GM12878 (cell line): ENCODE data around the gene CFB. TPM values are rescaled to one million over a fixed set of nuclear protein-coding genes. Genes with fewer than 3 reads are reported as not detected.

ENCODE experiments used
- ATAC-seq: fragments of 200-7000 bp; cut with Tn5 transposase; 3 replicates; pipeline ENCODE4 v1.9.1; 2020; ENCODE audit warnings: mild to moderate bottlenecking, moderate library complexity
- BruUV-seq: library from RNA; stranded (reverse); fragments of 400-500 nt; replicated peaks from 2 replicates; lab custom pipeline; 2021; lab: Mats Ljungman, UMichigan
- CTCF ChIA-PET: fragments of 300-600 bp; sonication (Branson Sonifier 250); formaldehyde crosslinking; extraction: SDS; loops from one replicate; lab custom pipeline; 2021; ENCODE audit warnings: inconsistent platforms; lab: Yijun Ruan, JAX
- POLR2A ChIA-PET: fragments of 350-600 bp; formaldehyde crosslinking; extraction: SDS; loops from one replicate; lab custom pipeline; 2021; ENCODE audit warnings: inconsistent platforms; lab: Charles Lee
- RAD21 ChIA-PET: fragments of 300-600 bp; sonication (Branson Sonifier 250); formaldehyde crosslinking; loops from one replicate; lab custom pipeline; 2023; ENCODE audit warnings: antibody characterized with exemption; ENCODE audit not compliant: unreplicated experiment; lab: Charles Lee
- SMC1A ChIA-PET: fragments of 300-600 bp; sonication (Branson Sonifier 250); formaldehyde crosslinking; loops from one replicate; lab custom pipeline; 2023; ENCODE audit not compliant: unreplicated experiment, uncharacterized antibody; lab: Charles Lee
- DNase-seq: peaks from one replicate; pipeline ENCODE4 v3.0.0-alpha.2; 2011; ENCODE audit warnings: low read depth, low spot score
- FAIRE-seq: peaks from 3 replicates; lab custom pipeline; 2011; peaks lifted over from hg19 to GRCh38; lab: Jason Lieb, UNC
- H2AFZ ChIP-seq: 2 replicates; pipeline ENCODE4 v1.6.0; 2011; ENCODE audit warnings: low read depth, low read length, control low read depth; ENCODE audit not compliant: control insufficient read depth
- H3K27ac ChIP-seq: 2 replicates; pipeline ENCODE4 v1.5.1; 2011; ENCODE audit warnings: control low read depth; ENCODE audit not compliant: control insufficient read depth, insufficient read depth
- H3K27me3 ChIP-seq, 2 experiments: replicated peaks in 1 of 2; 2 replicates each; pipeline versions ENCODE4 v1.6.0 to v1.6.1; 2011; ENCODE audit warnings: low read length in 1 of 2; ENCODE audit not compliant: control insufficient read depth in 2 of 2, insufficient read depth in 2 of 2
- H3K36me3 ChIP-seq, 2 experiments: 2 replicates each; pipeline ENCODE4 v1.5.1; 2011; ENCODE audit warnings: low read length in 1 of 2; ENCODE audit not compliant: control insufficient read depth in 2 of 2, insufficient read depth in 2 of 2
- H3K4me1 ChIP-seq: 2 replicates; pipeline ENCODE4 v1.6.1; 2011; ENCODE audit warnings: mild to moderate bottlenecking, low read length, moderate library complexity, mixed read lengths; ENCODE audit not compliant: control insufficient read depth, insufficient read depth
- H3K4me2 ChIP-seq: 2 replicates; pipeline ENCODE4 v1.6.0; 2011; ENCODE audit warnings: control low read depth; ENCODE audit not compliant: control insufficient read depth, insufficient read depth
- H3K4me3 ChIP-seq: fragments of 200-600 bp; sonication (generic); 2 replicates; pipeline ENCODE4 v1.5.1; 2016
- H3K79me2 ChIP-seq: 2 replicates; pipeline ENCODE4 v1.6.0; 2011; ENCODE audit warnings: low read length; ENCODE audit not compliant: control insufficient read depth, insufficient read depth
- H3K9ac ChIP-seq: 2 replicates; pipeline ENCODE4 v1.8.0; 2011; ENCODE audit warnings: low read length, control low read depth, mixed read lengths; ENCODE audit not compliant: control insufficient read depth, insufficient read depth
- H3K9me3 ChIP-seq: replicated peaks from 3 replicates; pipeline ENCODE4 v1.5.1; 2011; ENCODE audit warnings: mild to moderate bottlenecking, low read length; ENCODE audit not compliant: control insufficient read depth, insufficient read depth
- H4K20me1 ChIP-seq: 2 replicates; pipeline ENCODE4 v1.6.0; 2011; ENCODE audit not compliant: control insufficient read depth, insufficient read depth
- BACH1 ChIP-seq: fragments of 450-650 bp; IDR thresholded peaks from 2 replicates; pipeline ENCODE4 v1.6.1; 2017; ENCODE audit warnings: mild to moderate bottlenecking, borderline replicate concordance
- CBFB ChIP-seq: IDR thresholded peaks from 2 replicates; pipeline ENCODE4 v1.6.1; 2016; ENCODE audit warnings: antibody characterized with exemption, low read depth
- EP300 ChIP-seq, 2 experiments: fragments of 150-350 bp in 1 of 2; IDR thresholded peaks; 2 replicates each; pipeline ENCODE4 v1.6.1; 2011 to 2012; ENCODE audit warnings: low read depth in 2 of 2, low read length in 2 of 2, borderline replicate concordance in 1 of 2, improper control_type of control experiment in 1 of 2, inconsistent platforms in 1 of 2; ENCODE audit not compliant: control insufficient read depth in 1 of 2
- FOS ChIP-seq: IDR thresholded peaks from 3 replicates; pipeline ENCODE4 v1.6.1; 2011; ENCODE audit warnings: borderline replicate concordance; ENCODE audit not compliant: insufficient read length; ENCODE audit errors: extremely low read depth
- KAT2A ChIP-seq: conservative IDR thresholded peaks from 2 replicates; pipeline ENCODE4 v1.6.1; 2011; ENCODE audit warnings: low read depth, low read length; ENCODE audit not compliant: control insufficient read depth
- SMC3 ChIP-seq: IDR thresholded peaks from 2 replicates; pipeline ENCODE4 v1.6.1; 2011; ENCODE audit warnings: low read length, improper control_type of control experiment, borderline replicate concordance
- ZBED1 ChIP-seq: IDR thresholded peaks from 2 replicates; pipeline ENCODE4 v1.6.1; 2016; ENCODE audit warnings: borderline replicate concordance
- ZNF24 ChIP-seq: fragments of 450-650 bp; IDR thresholded peaks from 2 replicates; pipeline ENCODE4 v1.6.1; 2017; ENCODE audit warnings: antibody characterized with exemption, mild to moderate bottlenecking
- ZNF384 ChIP-seq: IDR thresholded peaks from 2 replicates; pipeline ENCODE4 v1.6.1; 2012; ENCODE audit warnings: low read depth, mild to moderate bottlenecking, low read length, improper control_type of control experiment, borderline replicate concordance
- ZZZ3 ChIP-seq: IDR thresholded peaks from 2 replicates; pipeline ENCODE4 v1.6.1; 2011; ENCODE audit warnings: low read depth; ENCODE audit not compliant: control insufficient read depth, insufficient read length
- WGBS: methylation state at CpG from one replicate; pipeline ENCODE4 v1.1.6; 2016; ENCODE audit warnings: low lambda C conversion rate; ENCODE audit not compliant: insufficient replicate concordance, insufficient coverage; ENCODE audit errors: missing lambda C conversion rate; 5-methylcytosine and 5-hydroxymethylcytosine counted together
- in situ Hi-C: fragments of 300-500 bp; cut with MboI; formaldehyde crosslinking; loops from 9 replicates; pipeline ENCODE4 v1.14.3; 2018; ENCODE audit warnings: mixed read lengths
- intact Hi-C: fragments of 100-400 bp; cut with micrococcal nuclease; formaldehyde crosslinking; loops from one replicate; pipeline ENCODE4 v1.14.2; 2022; ENCODE audit not compliant: unreplicated experiment
- polyA plus RNA-seq, 11 experiments: library from polyadenylated mRNA; depleted of rRNA in 4 of 11; unstranded in 6 of 11; stranded (reverse) in 5 of 11; fragments of >200 nt; fragmentation: Nextera tagmentation in 4 of 11; fragmentation: Illumina TruSeq in 1 of 11; extraction: Ambion mirVana in 4 of 11; extraction: Trizol in 1 of 11; gene quantifications; 1 replicate in 1 of 11; 2 replicates in 10 of 11; pipeline versions ENCODE4 v1.2.1 to v1.2.3, GENCODE V29; 2011 to 2016; ENCODE audit warnings: inconsistent platforms in 2 of 11, missing spikeins in 2 of 11, low read depth in 1 of 11
- total RNA-seq, 4 experiments: library from RNA; depleted of rRNA in 3 of 4; stranded (reverse); fragments of >200 nt in 3 of 4; fragmentation: Illumina TruSeq in 1 of 4; extraction: Trizol in 1 of 4; gene quantifications; 2 replicates each; pipeline versions ENCODE4 v1.2.1 to v1.2.3, GENCODE V29; 2013 to 2021

Gene CFB
- total and polyA plus RNA-seq, 10 of the 15 experiments (the other 5 are each of a cell fraction or from before 2014, with no cell fraction given), result 0.09 to 1.7 (median 0.44) TPM; not detected in 7

GRCh38 chr6:31918069-31918720, 27.7 kb upstream of the CFB start:
- no TSS peak for BruUV-seq
- H3K27me3 ChIP-seq, result no peaks in the 10 kb centered on the region
- H3K79me2 ChIP-seq, result no peaks in the 10 kb centered on the region
- H3K36me3 ChIP-seq, result no peaks in the 10 kb centered on the region
- ATAC-seq (no peak), FAIRE-seq (no peak), DNase-seq (no peak)
- no peaks in the 10 kb centered on the region for H3K9me3 ChIP-seq
- in situ Hi-C loops (no loop called here), intact Hi-C loops (no loop called here)
- ChIA-PET CTCF (interaction anchor here (1.0 to 2.0 kb wide), 4 partner anchors 21 to 82 kb away, joined by 3 to 4 read pairs (median 3); no protein-coding TSS in a partner anchor), RAD21 (interaction anchor here (0.7 kb wide), 1 partner anchor 187 kb away, joined by 3 read pairs; no protein-coding TSS in a partner anchor), POLR2A (interaction anchor here (0.7 kb wide), 1 partner anchor 34 kb away, joined by 4 read pairs; no protein-coding TSS in a partner anchor), SMC1A (interaction anchor here (0.7 to 1.4 kb wide), 4 partner anchors 20 to 233 kb away, joined by 3 to 4 read pairs (median 4); no protein-coding TSS in a partner anchor)
- H4K20me1 ChIP-seq, result no peaks in the 10 kb centered on the region
- H3K4me2 ChIP-seq, result no peak overlapping the region
- peaks cover 5% of the 10 kb centered on the region; the same call in 1 of the 2 replicates for H3K4me1 ChIP-seq
- no peak overlapping the region for H3K9ac ChIP-seq
- no peak overlapping the region for H2AFZ ChIP-seq
- TF ChIP-seq KAT2A (no peak), ZNF384 (no peak), SMC3 (no peak), CBFB (no peak), BACH1 (no peak), ZZZ3 (no peak), EP300 (IDR thresholded peaks at IDR 0.05; ENCODE audit: borderline replicate concordance in 1 of 2, control insufficient read depth in 1 of 2, low read depth in 2 of 2, low read length in 2 of 2) (no peak), ZBED1 (no peak), ZNF24 (no peak), FOS (no peak)
- WGBS, result 28% methylated on average over 8 of the region's 8 CpGs
- H3K4me3 ChIP-seq, result no peak overlapping the region
- H3K27ac ChIP-seq, result no peak overlapping the region
